ENCODE data around the gene IGSF6. TPM values are rescaled to one million over a fixed set of nuclear protein-coding genes. Genes with fewer than 3 reads are reported as not detected.

IGSF6 gene
- total RNA-seq, 1 experiment from 2014 or later: not detected

DNA sequence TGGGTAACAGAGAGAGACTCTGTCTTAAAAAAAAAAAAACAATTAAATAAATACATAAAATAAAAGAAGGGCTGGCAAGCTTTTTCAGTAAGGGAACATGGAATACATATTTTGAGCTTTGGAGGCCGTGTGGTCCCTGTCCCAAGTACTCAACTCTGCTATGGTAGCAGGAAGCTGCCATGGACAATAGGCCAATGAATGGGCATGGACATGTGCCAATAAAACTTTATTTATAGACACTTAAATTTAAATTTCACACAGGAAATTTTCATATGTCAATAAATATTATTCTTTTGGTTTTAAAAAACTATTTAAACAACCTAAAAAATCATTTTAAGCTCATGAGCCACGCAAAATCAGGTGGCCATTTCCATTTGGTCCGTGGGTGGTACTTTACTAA is 15.2 kb upstream of the IGSF6 start:
- Mint-ChIP-seq H3K4me1 (peaks cover 12 to 13% of the 10 kb centered on the region in 2 experiments), H3K27ac (no peak overlapping the region), H3K36me3 (ENCODE audit: insufficient read depth in 1 of 3, low read depth in 3 of 3) (no peaks in the 10 kb centered on the region), H3K9me3 (no peaks in the 10 kb centered on the region), H3K27me3 (ENCODE audit: low read depth) (peaks cover 5% of the 10 kb centered on the region; the same call in 1 of the 2 replicates), H3K4me3 (no peak overlapping the region)
- Histone ChIP-seq H2AK5ac (ENCODE audit: insufficient read length, low read length) (no peak overlapping the region), H4K91ac (ENCODE audit: insufficient read length, low read depth, low read length) (no peak overlapping the region), H3K4me2 (ENCODE audit: insufficient read depth, insufficient read length, low read length) (no peak overlapping the region), H2BK12ac (ENCODE audit: insufficient read length, low read depth, low read length) (no peak overlapping the region), H3K79me1 (ENCODE audit: insufficient read depth, low read depth, low read length, poor library complexity, severe bottlenecking) (no peaks in the 10 kb centered on the region), H3K27ac (ENCODE audit: insufficient read length, low read depth, low read length) (no peak overlapping the region), H3K79me2 (ENCODE audit: insufficient read depth, low read length) (no peaks in the 10 kb centered on the region), H3K23me2 (ENCODE audit: insufficient read length, low read depth, low read length, poor library complexity, severe bottlenecking) (no peaks in the 10 kb centered on the region), H2BK20ac (ENCODE audit: low read depth, low read length, poor library complexity, severe bottlenecking) (no peak overlapping the region), H2BK120ac (ENCODE audit: low read depth, low read length, poor library complexity, severe bottlenecking) (no peak overlapping the region), H2AFZ (ENCODE audit: low read length) (no peak overlapping the region), H3K18ac (ENCODE audit: insufficient read length, low read depth, low read length) (no peak overlapping the region), H2BK5ac (ENCODE audit: insufficient read length, low read length) (no peak overlapping the region), H3K56ac (ENCODE audit: insufficient read length, low read depth, low read length) (no peak overlapping the region), H3K4me1 (ENCODE audit: insufficient read depth, low read length) (no peaks in the 10 kb centered on the region; the same call in 1 of the 2 replicates), H4K5ac (ENCODE audit: insufficient read length, low read depth, low read length) (no peak overlapping the region), H4K8ac (replicated peaks; ENCODE audit: insufficient read length, low read depth, low read length) (no peak overlapping the region), H3K23ac (ENCODE audit: insufficient read length, low read depth, low read length) (no peak overlapping the region), H3K9me3 (ENCODE audit: control insufficient read depth, low read depth, low read length) (no peaks in the 10 kb centered on the region), H3K14ac (ENCODE audit: insufficient read depth, low read length) (no peak overlapping the region), H3K4ac (ENCODE audit: low read depth, low read length) (no peak overlapping the region), H4K20me1 (ENCODE audit: control insufficient read depth, insufficient read depth, insufficient read length) (no peaks in the 10 kb centered on the region), H3K9ac (ENCODE audit: extremely low read depth, insufficient read length, low read length) (no peak overlapping the region), H3T11ph (ENCODE audit: low read length) (no peak overlapping the region), H2BK15ac (ENCODE audit: low read depth, low read length) (no peak overlapping the region), H3K27me3 (ENCODE audit: insufficient read depth, low read length) (no peaks in the 10 kb centered on the region)
- TF ChIP-seq, protein P1, sequence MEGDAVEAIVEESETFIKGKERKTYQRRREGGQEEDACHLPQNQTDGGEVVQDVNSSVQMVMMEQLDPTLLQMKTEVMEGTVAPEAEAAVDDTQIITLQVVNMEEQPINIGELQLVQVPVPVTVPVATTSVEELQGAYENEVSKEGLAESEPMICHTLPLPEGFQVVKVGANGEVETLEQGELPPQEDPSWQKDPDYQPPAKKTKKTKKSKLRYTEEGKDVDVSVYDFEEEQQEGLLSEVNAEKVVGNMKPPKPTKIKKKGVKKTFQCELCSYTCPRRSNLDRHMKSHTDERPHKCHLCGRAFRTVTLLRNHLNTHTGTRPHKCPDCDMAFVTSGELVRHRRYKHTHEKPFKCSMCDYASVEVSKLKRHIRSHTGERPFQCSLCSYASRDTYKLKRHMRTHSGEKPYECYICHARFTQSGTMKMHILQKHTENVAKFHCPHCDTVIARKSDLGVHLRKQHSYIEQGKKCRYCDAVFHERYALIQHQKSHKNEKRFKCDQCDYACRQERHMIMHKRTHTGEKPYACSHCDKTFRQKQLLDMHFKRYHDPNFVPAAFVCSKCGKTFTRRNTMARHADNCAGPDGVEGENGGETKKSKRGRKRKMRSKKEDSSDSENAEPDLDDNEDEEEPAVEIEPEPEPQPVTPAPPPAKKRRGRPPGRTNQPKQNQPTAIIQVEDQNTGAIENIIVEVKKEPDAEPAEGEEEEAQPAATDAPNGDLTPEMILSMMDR (conservative IDR thresholded peaks at IDR 0.05): no peak
- WGBS (ENCODE audit: extremely low coverage, insufficient read length, low lambda C conversion rate): no CpG with 5 or more reads among the region's 3 CpGs
- no peak for DNase-seq
